HepG2 (cell line): ENCODE results near the gene MT1M. TPM values are rescaled to one million over a fixed set of nuclear protein-coding genes. Genes with fewer than 3 reads are reported as not detected.
A peak's percentile ranks its signal among the peaks of the same experiment; 100 is the strongest.

Source experiments
- AHDC1 ChIP-seq: sonication (generic); formaldehyde crosslinking; IDR thresholded peaks from 2 replicates; pipeline ENCODE4 v1.5.1; 2020; ENCODE audit warnings: mild to moderate bottlenecking, missing genetic modification reagents, borderline replicate concordance
- ATF4 ChIP-seq, 2 experiments: fragments of 450-650 bp in 1 of 2; sonication (generic) in 1 of 2; formaldehyde crosslinking; IDR thresholded peaks; 2 replicates each; pipeline versions ENCODE4 v1.5.0 to v1.8.0; 2020 to 2022; ENCODE audit warnings: mild to moderate bottlenecking in 1 of 2, missing genetic modification reagents in 1 of 2
- CHD2 ChIP-seq: IDR thresholded peaks from 2 replicates; pipeline ENCODE4 v1.6.1; 2011; ENCODE audit warnings: low read depth, low read length, improper control_type of control experiment
- KAT2B ChIP-seq: fragments of 150-350 bp; IDR thresholded peaks from 2 replicates; pipeline ENCODE4 v1.6.1; 2014; ENCODE audit warnings: low read depth, low read length, borderline replicate concordance
- KDM6A ChIP-seq: IDR thresholded peaks from 2 replicates; pipeline ENCODE4 v1.6.1; 2016; ENCODE audit warnings: low read depth
- MED8 ChIP-seq: sonication (generic); formaldehyde crosslinking; IDR thresholded peaks from 2 replicates; pipeline ENCODE4 v1.8.1; 2023; ENCODE audit warnings: mild to moderate bottlenecking, missing genetic modification reagents; ENCODE audit not compliant: insufficient replicate concordance
- RBAK ChIP-seq: sonication (generic); formaldehyde crosslinking; IDR thresholded peaks from 2 replicates; pipeline ENCODE4 v1.5.1; 2020; ENCODE audit warnings: mild to moderate bottlenecking, missing genetic modification reagents
- SRSF1 ChIP-seq: fragments of 200-400 bp; formaldehyde crosslinking; optimal IDR thresholded peaks from 2 replicates; pipeline ENCODE3; 2017; ENCODE audit warnings: mild to moderate bottlenecking, low read depth, low read length, moderate library complexity
- TBX2 ChIP-seq: sonication (generic); formaldehyde crosslinking; IDR thresholded peaks from 2 replicates; pipeline ENCODE4 v1.5.0; 2020; ENCODE audit warnings: missing genetic modification reagents, mild to moderate bottlenecking, borderline replicate concordance
- TRIM24 ChIP-seq: sonication (generic); formaldehyde crosslinking; IDR thresholded peaks from 2 replicates; pipeline ENCODE4 v1.8.0; 2022; ENCODE audit warnings: mild to moderate bottlenecking, missing genetic modification reagents
- XRCC5 ChIP-seq: fragments of 200-400 bp; formaldehyde crosslinking; optimal IDR thresholded peaks from 2 replicates; pipeline ENCODE3; 2017; ENCODE audit warnings: mild to moderate bottlenecking, low read length
- ZNF138 ChIP-seq: sonication (generic); formaldehyde crosslinking; IDR thresholded peaks from 2 replicates; pipeline ENCODE4 v1.5.0; 2020; ENCODE audit warnings: mild to moderate bottlenecking, low read depth, missing genetic modification reagents
- ZNF512 ChIP-seq: sonication (generic); formaldehyde crosslinking; IDR thresholded peaks from 2 replicates; pipeline ENCODE4 v1.4.0; 2020; ENCODE audit warnings: mild to moderate bottlenecking, missing genetic modification reagents
- ZNF580 ChIP-seq: IDR thresholded peaks from 2 replicates; pipeline ENCODE4 v1.6.1; 2016; ENCODE audit warnings: low read depth, borderline replicate concordance
- ZNF790 ChIP-seq: sonication (generic); formaldehyde crosslinking; IDR thresholded peaks from 2 replicates; pipeline ENCODE4 v1.8.0; 2022; ENCODE audit warnings: missing genetic modification reagents, mild to moderate bottlenecking, borderline replicate concordance
- ZNF883 ChIP-seq: sonication (generic); formaldehyde crosslinking; IDR thresholded peaks from 2 replicates; pipeline ENCODE4 v1.5.1; 2020; ENCODE audit warnings: mild to moderate bottlenecking, missing genetic modification reagents; ENCODE audit errors: not compliant biosample characterization
- polyA plus RNA-seq, 8 experiments: library from polyadenylated mRNA; depleted of rRNA in 3 of 8; stranded (reverse) in 7 of 8; unstranded in 1 of 8; fragments of >200 nt; fragmentation: Illumina TruSeq in 4 of 8; extraction: Trizol in 4 of 8; gene quantifications; 2 replicates each; pipeline versions ENCODE4 v1.2.1 to v1.2.3, GENCODE V29; 2011 to 2016; ENCODE audit warnings: low read depth in 4 of 8, missing spikeins in 1 of 8, mixed read lengths in 1 of 8; ENCODE audit not compliant: insufficient read depth in 1 of 8
- total RNA-seq, 5 experiments: library from RNA; depleted of rRNA; stranded (reverse); fragments of >200 nt; fragmentation: Illumina TruSeq; extraction: Trizol; gene quantifications; 2 replicates each; pipeline ENCODE4 v1.2.3, GENCODE V29; 2016; ENCODE audit warnings: low read depth in 1 of 5
- TF ChIP-seq, protein P1 (sequence below): sonication (generic); formaldehyde crosslinking; IDR thresholded peaks from 2 replicates; pipeline ENCODE4; 2020; ENCODE audit warnings: missing genetic modification reagents, mild to moderate bottlenecking, borderline replicate concordance

MT1M gene
- total and polyA plus RNA-seq, 2 of the 13 experiments (the other 11 are each of a cell fraction or from before 2014, with no cell fraction given) = 4.6 TPM; not detected in 1

DNA sequence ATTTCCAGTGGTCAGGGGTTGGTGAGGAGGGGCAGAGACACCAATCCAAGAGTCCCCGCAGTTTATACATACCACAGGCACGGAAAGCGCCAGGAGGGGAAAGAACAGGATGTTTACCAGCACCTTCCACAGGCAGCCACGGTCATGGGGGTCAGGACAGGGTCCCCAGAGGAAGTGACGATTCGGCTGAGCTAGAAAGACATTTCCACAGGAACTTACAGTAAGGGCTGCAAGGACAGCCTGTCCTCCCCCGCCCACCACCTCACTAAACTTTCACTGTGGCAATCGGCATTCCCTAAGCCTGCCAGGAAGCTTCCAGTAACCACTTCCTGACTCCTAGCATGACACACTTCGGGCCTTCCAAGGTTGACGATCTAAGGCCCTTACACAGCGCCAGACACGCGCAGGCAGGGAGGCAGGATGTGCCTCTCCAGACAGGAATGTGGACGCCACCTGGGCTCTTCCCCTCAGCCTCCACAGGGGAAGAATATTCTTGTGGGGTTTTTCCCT lies 25.3 kb upstream of the MT1M start (continued):
- TF ChIP-seq ZNF512 (CRISPR knock-in tag) = no peak
- peak; percentile 55 for TF ChIP-seq MED8
- 0 out of 2 replicates have a peak, but pooled peaks have one; percentile 60 for TF ChIP-seq RBAK (CRISPR knock-in tag)
- TF ChIP-seq KDM6A = no peak
- TF ChIP-seq ZNF580 (CRISPR knock-in tag) = peak; percentile 55; the same call in 1 of the 2 replicates
- peak; percentile 92 for TF ChIP-seq ZNF883
- TF ChIP-seq, protein P1, sequence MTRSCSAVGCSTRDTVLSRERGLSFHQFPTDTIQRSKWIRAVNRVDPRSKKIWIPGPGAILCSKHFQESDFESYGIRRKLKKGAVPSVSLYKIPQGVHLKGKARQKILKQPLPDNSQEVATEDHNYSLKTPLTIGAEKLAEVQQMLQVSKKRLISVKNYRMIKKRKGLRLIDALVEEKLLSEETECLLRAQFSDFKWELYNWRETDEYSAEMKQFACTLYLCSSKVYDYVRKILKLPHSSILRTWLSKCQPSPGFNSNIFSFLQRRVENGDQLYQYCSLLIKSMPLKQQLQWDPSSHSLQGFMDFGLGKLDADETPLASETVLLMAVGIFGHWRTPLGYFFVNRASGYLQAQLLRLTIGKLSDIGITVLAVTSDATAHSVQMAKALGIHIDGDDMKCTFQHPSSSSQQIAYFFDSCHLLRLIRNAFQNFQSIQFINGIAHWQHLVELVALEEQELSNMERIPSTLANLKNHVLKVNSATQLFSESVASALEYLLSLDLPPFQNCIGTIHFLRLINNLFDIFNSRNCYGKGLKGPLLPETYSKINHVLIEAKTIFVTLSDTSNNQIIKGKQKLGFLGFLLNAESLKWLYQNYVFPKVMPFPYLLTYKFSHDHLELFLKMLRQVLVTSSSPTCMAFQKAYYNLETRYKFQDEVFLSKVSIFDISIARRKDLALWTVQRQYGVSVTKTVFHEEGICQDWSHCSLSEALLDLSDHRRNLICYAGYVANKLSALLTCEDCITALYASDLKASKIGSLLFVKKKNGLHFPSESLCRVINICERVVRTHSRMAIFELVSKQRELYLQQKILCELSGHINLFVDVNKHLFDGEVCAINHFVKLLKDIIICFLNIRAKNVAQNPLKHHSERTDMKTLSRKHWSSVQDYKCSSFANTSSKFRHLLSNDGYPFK (CRISPR knock-in tag) = peak; percentile 86; the same call in 1 of the 2 replicates
- TF ChIP-seq SRSF1 = no peak
- TF ChIP-seq ATF4 (CRISPR knock-in tag; IDR thresholded peaks at IDR 0.05) = peak in 1 of 2 experiments; percentile 24; a peak in 1 of 4 replicates
- TF ChIP-seq ZNF790 (CRISPR knock-in tag) = 0 out of 2 replicates have a peak, but pooled peaks have one; percentile 33
- no peak for TF ChIP-seq KAT2B
- 0 out of 2 replicates have a peak, but pooled peaks have one; percentile 25 for TF ChIP-seq CHD2
- TF ChIP-seq ZNF138 (CRISPR knock-in tag) = 0 out of 2 replicates have a peak, but pooled peaks have one; percentile 58
- TF ChIP-seq XRCC5 = no peak
- peak; percentile 73; the same call in 1 of the 2 replicates for TF ChIP-seq AHDC1 (CRISPR knock-in tag)
- peak; percentile 94 for TF ChIP-seq TBX2 (CRISPR knock-in tag)
- TF ChIP-seq TRIM24 (CRISPR knock-in tag) = no peak
